ENCODE results near the gene VASN. TPM values are rescaled to one million over a fixed set of nuclear protein-coding genes. Genes with fewer than 3 reads are reported as not detected.
A peak's percentile ranks its signal among the peaks of the same experiment; 100 is the strongest.

VASN gene
- total RNA-seq, 1 donor from 2014 or later: 3.1 TPM

DNA sequence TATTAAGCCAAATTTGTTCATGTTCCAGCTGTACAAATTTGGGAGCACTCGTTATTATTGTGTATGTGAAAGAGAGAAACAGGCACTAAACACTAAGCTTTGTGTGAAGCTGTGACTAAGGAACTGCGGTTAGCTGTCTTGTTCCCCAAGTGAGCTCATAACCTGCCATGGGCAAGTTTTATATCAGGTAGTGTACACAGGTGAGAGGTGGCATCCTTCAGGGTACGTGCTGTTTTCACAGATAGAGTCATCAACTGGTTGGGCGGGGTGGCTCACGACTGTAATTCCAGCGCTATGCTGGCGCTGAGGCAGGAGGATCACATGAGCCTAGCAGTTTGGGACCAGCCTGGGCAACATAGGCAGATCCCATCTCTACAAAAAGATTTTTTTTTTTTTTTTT, 56.9 kb downstream of the VASN start:
- no peaks in the 10 kb centered on the region for H3K9me3 Mint-ChIP-seq
- Histone ChIP-seq H3K4me2 (no peak overlapping the region), H3K27ac (no peak overlapping the region), H3K4me1 (peaks cover 8% of the 10 kb centered on the region), H3F3A (ENCODE audit: low read depth) (peaks cover 4% of the 10 kb centered on the region), H3K9ac (no peak overlapping the region), H3K4me3 (no peak overlapping the region), H4K20me1 (ENCODE audit: low read depth) (peaks cover 14% of the 10 kb centered on the region), H3K27me3 (no peaks in the 10 kb centered on the region), H3K36me3 (no peaks in the 10 kb centered on the region), H2AFZ (replicated peaks) (no peak overlapping the region), H3K9me3 (ENCODE audit: low read depth) (no peaks in the 10 kb centered on the region), H3K79me2 (ENCODE audit: low read depth) (peaks cover 60% of the 10 kb centered on the region)
- H3K4me3 Mint-ChIP-seq: peak overlapping the region; percentile 48
- no peak for DNase-seq (ENCODE audit: low spot score)
- TF ChIP-seq EZH2 (IDR thresholded peaks at IDR 0.05) (no peak), EZH2phosphoT487 (IDR thresholded peaks at IDR 0.05) (no peak)
- TF ChIP-seq, protein P1, sequence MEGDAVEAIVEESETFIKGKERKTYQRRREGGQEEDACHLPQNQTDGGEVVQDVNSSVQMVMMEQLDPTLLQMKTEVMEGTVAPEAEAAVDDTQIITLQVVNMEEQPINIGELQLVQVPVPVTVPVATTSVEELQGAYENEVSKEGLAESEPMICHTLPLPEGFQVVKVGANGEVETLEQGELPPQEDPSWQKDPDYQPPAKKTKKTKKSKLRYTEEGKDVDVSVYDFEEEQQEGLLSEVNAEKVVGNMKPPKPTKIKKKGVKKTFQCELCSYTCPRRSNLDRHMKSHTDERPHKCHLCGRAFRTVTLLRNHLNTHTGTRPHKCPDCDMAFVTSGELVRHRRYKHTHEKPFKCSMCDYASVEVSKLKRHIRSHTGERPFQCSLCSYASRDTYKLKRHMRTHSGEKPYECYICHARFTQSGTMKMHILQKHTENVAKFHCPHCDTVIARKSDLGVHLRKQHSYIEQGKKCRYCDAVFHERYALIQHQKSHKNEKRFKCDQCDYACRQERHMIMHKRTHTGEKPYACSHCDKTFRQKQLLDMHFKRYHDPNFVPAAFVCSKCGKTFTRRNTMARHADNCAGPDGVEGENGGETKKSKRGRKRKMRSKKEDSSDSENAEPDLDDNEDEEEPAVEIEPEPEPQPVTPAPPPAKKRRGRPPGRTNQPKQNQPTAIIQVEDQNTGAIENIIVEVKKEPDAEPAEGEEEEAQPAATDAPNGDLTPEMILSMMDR (IDR thresholded peaks at IDR 0.05): no peak
- no peaks in the 10 kb centered on the region for H3K27me3 Mint-ChIP-seq (ENCODE audit: insufficient read depth, low read depth)
- H3K27ac Mint-ChIP-seq: no peak overlapping the region
- H3K4me1 Mint-ChIP-seq: peaks cover 18% of the 10 kb centered on the region
- peaks cover 14% of the 10 kb centered on the region for H3K36me3 Mint-ChIP-seq

DNA sequence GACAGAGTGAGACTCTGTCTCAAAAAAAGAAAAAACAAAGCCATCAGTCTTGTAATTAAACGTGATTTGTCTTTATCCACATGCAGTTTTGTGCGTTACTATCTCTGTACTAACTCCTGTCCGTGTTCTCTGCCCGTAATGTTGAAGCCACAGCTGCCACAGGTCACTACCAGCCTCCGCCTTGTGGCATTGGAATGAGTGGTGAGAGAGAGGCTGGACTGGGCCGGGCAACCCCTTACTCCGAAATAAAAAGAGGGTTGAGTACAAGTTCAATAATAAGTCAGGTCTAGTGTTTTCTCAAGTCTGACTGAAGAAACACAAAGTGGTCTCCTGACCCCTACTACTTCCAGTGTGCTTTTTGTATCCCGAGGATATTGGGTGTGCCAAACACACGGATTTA, 59.4 kb downstream of the VASN start:
- DNase-seq (ENCODE audit: low spot score): no peak
- no peak overlapping the region for H3K4me3 Mint-ChIP-seq
- H3K27ac ChIP-seq: no peak overlapping the region
- H3F3A ChIP-seq (ENCODE audit: low read depth): peaks cover 4% of the 10 kb centered on the region
- H3K4me1 ChIP-seq: peaks cover 8% of the 10 kb centered on the region
- H3K27ac Mint-ChIP-seq: no peak overlapping the region
- H3K4me1 Mint-ChIP-seq: peaks cover 13% of the 10 kb centered on the region
- peaks cover 14% of the 10 kb centered on the region for H4K20me1 ChIP-seq (ENCODE audit: low read depth)
- no peak overlapping the region for H2AFZ ChIP-seq (replicated peaks)
- no peaks in the 10 kb centered on the region for H3K9me3 Mint-ChIP-seq
- no peak overlapping the region for H3K4me3 ChIP-seq
- H3K79me2 ChIP-seq (ENCODE audit: low read depth): peaks cover 49% of the 10 kb centered on the region
- TF ChIP-seq EZH2 (IDR thresholded peaks at IDR 0.05): no peak
- TF ChIP-seq, protein P1 (IDR thresholded peaks at IDR 0.05): no peak
- TF ChIP-seq EZH2phosphoT487 (IDR thresholded peaks at IDR 0.05): no peak
- H3K36me3 ChIP-seq: peaks cover 4% of the 10 kb centered on the region
- H3K4me2 ChIP-seq: no peak overlapping the region
- H3K9me3 ChIP-seq (ENCODE audit: low read depth): no peaks in the 10 kb centered on the region
- no peaks in the 10 kb centered on the region for H3K27me3 ChIP-seq
- H3K9ac ChIP-seq: no peak overlapping the region
- H3K36me3 Mint-ChIP-seq: peaks cover 16% of the 10 kb centered on the region
- H3K27me3 Mint-ChIP-seq (ENCODE audit: insufficient read depth, low read depth): no peaks in the 10 kb centered on the region

Small RNA genes lying within 50 kb of the gene (small RNA-seq; reads per million reads assigned to genes)
- gene AC012676.2: not detected

Other genes with a start within 250 kb of the VASN start
- gene SRL, start 129.8 kb upstream of the VASN start, total RNA-seq (ENCODE audit: low replicate concordance): 0.06 and 0.22 TPM in 2 replicates
- gene TFAP4, start 98.8 kb upstream of the VASN start, total RNA-seq (ENCODE audit: low replicate concordance): 19.8 and 24.8 TPM in 2 replicates
- 0.15 and 1.3 TPM in 2 replicates for gene GLIS2, start 55.8 kb upstream of the VASN start, total RNA-seq (ENCODE audit: low replicate concordance)
- 17.0 and 40.8 TPM in 2 replicates for gene PAM16, start 20.5 kb upstream of the VASN start, total RNA-seq (ENCODE audit: low replicate concordance)
- 6.8 and 21.8 TPM in 2 replicates for gene CORO7, start 44.7 kb downstream of the VASN start, total RNA-seq (ENCODE audit: low replicate concordance)
- 27.3 and 47.2 TPM in 2 replicates for gene DNAJA3, start 54.0 kb downstream of the VASN start, total RNA-seq (ENCODE audit: low replicate concordance)
- gene NMRAL1, start 102.8 kb downstream of the VASN start, total RNA-seq (ENCODE audit: low replicate concordance): 47.1 and 69.1 TPM in 2 replicates
- 11.5 and 20.3 TPM in 2 replicates for gene HMOX2, start 104.5 kb downstream of the VASN start, total RNA-seq (ENCODE audit: low replicate concordance)
- 13.1 and 32.6 TPM in 2 replicates for gene CDIP1, start 166.9 kb downstream of the VASN start, total RNA-seq (ENCODE audit: low replicate concordance)
- 0.11 and 0.99 TPM in 2 replicates for gene C16orf96, start 184.5 kb downstream of the VASN start, total RNA-seq (ENCODE audit: low replicate concordance)
- gene UBALD1, start 243.0 kb downstream of the VASN start, total RNA-seq (ENCODE audit: low replicate concordance): 0.97 and 11.9 TPM in 2 replicates

All from neural progenitor cell (in vitro differentiated cells).